Measurements from ENCODE around the gene GPR25.

DNA sequence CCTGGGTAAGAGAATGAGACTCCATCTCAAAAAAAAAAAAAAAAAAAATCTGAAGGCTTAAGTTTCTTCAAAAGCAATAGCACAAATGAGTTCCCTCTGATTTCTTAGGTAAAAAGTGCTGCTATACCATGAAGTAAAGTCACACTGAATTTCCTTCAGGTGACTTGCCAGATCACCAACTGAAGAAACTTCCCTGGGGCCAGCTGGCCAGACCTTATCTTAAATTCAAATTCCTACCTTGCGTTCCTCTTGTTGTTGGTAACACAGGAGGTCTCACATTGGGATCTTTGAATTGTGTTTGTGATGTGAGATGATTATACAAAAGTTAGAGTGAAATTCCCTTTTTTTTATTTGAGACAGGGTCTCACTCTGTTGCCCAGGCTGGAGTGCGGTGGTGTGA, 33.7 kb downstream of the GPR25 start:
- TF ChIP-seq, protein P1, sequence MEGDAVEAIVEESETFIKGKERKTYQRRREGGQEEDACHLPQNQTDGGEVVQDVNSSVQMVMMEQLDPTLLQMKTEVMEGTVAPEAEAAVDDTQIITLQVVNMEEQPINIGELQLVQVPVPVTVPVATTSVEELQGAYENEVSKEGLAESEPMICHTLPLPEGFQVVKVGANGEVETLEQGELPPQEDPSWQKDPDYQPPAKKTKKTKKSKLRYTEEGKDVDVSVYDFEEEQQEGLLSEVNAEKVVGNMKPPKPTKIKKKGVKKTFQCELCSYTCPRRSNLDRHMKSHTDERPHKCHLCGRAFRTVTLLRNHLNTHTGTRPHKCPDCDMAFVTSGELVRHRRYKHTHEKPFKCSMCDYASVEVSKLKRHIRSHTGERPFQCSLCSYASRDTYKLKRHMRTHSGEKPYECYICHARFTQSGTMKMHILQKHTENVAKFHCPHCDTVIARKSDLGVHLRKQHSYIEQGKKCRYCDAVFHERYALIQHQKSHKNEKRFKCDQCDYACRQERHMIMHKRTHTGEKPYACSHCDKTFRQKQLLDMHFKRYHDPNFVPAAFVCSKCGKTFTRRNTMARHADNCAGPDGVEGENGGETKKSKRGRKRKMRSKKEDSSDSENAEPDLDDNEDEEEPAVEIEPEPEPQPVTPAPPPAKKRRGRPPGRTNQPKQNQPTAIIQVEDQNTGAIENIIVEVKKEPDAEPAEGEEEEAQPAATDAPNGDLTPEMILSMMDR (IDR thresholded peaks at IDR 0.05), result no peak
- TF ChIP-seq EP300 (IDR thresholded peaks at IDR 0.05) (no peak), POLR2AphosphoS5 (IDR thresholded peaks at IDR 0.05) (no peak)

All from esophagus muscularis mucosa (tissue), 4 donors.